GM12872 (cell line): ENCODE measurements around the gene MYBPHL.

ENCODE experiments used
- CTCF ChIP-seq: IDR thresholded peaks from 3 replicates; pipeline ENCODE4 v1.5.1; 2011; ENCODE audit warnings: low read depth, mild to moderate bottlenecking, low read length, moderate library complexity; ENCODE audit not compliant: insufficient read depth

MYBPHL gene

GRCh38 chr1:109283748-109284600 is 22.8 kb downstream of the MYBPHL start:
- TF ChIP-seq CTCF, result no peak

- peak; percentile 50; the same call in 2 of the 3 replicates for TF ChIP-seq CTCF
These were observed 23.7 kb downstream of the MYBPHL start, which contains the start of gene PSRC1 for GRCh38 chr1:109282952-109283747. TSS of gene PSRC1 (minus strand) at chr1:109283145.

GRCh38 chr1:109282497-109282951 is 24.3 kb downstream of the MYBPHL start:
- no peak for TF ChIP-seq CTCF

- TF ChIP-seq CTCF, result no peak
These were observed 24.9 kb downstream of the MYBPHL start for GRCh38 chr1:109281680-109282496.

GRCh38 chr1:109280862-109281261 is 25.9 kb downstream of the MYBPHL start:
- TF ChIP-seq CTCF, result no peak

GRCh38 chr1:109279615-109280278 is 27.1 kb downstream of the MYBPHL start:
- TF ChIP-seq CTCF, result no peak
